HG02610 (cell line): ENCODE data around the gene ESYT1.

Experiments used
- ATAC-seq: cut with Tn5 transposase; IDR thresholded peaks from one replicate; pipeline ENCODE4 v1.9.1; 2021; ENCODE audit warnings: mild to moderate bottlenecking, moderate library complexity; ENCODE audit not compliant: unreplicated experiment

The ESYT1 gene

GRCh38 chr12:56127888-56128669 is at the start of gene ESYT1:
ESYT1 (plus strand) TSS chr12:56128267; CDS start chr12:56128320, 53 bp downstream.
- ATAC-seq, result peak; percentile 88

DNA sequence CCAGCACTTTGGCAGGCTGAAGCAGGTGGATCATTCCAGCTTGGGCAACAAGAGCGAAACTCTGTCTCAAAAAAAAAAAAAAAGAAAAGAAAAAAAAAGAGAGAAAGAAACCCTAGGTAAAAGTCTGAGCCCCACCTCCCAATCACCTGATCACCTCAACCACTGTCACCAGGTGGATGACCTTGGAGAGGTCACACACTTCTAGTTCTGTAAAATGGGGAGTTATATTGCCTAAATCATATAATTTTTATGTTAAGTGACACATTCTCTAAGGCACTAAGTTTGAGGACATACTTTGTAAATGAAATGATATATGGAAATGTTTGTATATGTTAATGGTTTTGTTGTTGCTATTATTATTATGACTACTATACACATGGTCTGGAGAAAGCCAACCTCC is 49.6 kb upstream of the ESYT1 start:
- no peak for ATAC-seq

GRCh38 chr12:56078931-56079722 is 48.9 kb upstream of the ESYT1 start:
- ATAC-seq, result peak; percentile 45

GRCh38 chr12:56079723-56080555 is 48.1 kb upstream of the ESYT1 start, which contains the start of gene ERBB3:
ERBB3 (plus strand) TSS chr12:56080165; CDS start chr12:56080301, 136 bp downstream.
- peak; percentile 31 for ATAC-seq

DNA sequence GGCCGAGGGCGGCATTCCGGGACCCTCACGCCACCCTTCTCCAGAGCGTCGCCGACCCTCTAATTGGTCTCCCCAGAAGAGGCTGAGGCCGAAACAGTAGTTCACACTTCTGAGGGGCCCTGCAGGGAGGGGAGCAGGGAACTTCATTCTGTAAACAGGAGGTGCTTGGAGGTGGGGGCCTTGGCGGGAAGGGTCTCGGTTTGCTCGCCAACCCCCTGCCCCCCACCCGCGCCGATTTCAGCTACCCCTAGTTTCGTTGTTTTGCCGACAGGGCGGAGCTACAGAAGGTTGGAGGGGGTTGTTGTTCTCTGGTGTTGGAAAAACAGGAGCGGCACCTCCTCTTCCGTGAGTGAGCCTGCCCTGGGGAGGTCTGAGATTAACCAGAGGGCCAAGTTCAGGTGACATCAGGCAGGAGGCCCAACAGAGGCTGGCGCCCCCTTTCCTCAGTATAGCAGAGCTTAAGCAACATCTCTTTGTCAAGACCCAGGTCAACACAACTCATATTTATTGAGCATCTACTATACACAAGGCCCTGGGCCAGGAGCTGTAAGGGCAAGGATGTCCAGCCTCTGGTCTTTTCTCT is 47.4 kb upstream of the ESYT1 start:
- no peak for ATAC-seq

DNA sequence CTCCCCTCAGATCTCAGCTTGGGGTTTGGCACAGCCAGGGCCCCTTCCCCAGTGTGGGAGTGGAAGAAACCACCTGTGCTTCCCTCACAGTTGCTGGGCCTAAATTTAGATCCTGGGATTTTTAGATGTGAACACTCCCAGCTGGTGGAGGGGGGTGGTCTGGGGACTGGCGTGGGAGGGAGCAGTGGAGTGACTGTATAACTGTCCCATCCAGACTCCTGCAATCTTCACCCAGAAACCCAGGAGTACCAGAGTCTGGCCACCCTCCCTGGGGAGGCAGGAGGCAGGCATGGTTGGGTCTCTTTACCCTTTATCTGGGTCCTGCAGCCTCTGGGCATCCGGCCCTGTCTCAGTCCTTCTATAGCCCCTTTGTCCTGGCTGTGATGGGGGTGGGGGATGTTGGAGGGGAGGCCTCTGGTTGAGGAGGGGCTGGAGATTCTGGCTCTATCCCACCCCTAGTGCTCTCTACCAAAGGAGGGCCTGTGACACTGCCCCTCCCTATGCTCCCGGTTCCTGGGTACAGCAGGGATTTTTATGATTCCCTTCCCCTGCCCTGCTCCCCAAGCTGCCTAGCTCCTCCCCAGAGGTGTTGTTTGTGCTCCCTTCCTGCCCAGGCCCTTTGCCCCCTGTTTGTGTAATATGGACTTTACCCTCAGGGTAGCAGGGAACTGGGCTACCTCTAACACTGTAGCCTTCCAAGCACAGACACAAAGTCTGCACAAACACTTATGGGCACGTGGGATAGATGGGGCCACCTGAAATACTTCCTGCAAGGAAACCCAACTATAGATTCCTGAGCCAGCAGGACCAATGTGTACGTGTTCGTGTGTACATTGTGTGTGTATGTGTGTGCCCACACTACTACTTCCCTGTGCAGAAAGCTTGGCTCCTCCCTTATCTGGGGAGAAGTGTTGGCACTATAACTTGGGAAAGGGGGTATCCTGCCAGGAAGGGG is 46.4 kb upstream of the ESYT1 start:
- no peak for ATAC-seq

- ATAC-seq, result no peak
Measured at GRCh38 chr12:56082382-56082781, 45.7 kb upstream of the ESYT1 start.

GRCh38 chr12:56082967-56083366 is 45.1 kb upstream of the ESYT1 start:
- ATAC-seq, result no peak

DNA sequence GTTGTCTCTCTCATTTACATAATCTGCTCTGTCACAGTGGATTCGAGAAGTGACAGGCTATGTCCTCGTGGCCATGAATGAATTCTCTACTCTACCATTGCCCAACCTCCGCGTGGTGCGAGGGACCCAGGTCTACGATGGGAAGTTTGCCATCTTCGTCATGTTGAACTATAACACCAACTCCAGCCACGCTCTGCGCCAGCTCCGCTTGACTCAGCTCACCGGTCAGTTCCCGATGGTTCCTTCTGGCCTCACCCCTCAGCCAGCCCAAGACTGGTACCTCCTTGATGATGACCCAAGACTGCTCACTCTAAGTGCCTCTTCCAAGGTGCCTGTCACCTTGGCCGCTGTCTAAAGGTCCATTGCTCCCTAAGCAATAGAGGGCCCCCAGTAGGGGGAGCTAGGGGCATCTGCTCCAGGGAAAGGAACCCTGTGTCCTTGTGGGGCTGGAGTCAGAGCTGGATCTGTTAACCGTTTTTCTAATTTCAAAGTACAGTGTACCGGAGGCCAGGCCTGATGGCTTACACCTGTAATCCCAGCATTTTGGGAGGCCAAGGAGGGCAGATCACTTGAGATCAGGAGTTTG is 43.0 kb upstream of the ESYT1 start:
- ATAC-seq, result no peak

- no peak for ATAC-seq
Measured at GRCh38 chr12:56086096-56086495, 42.0 kb upstream of the ESYT1 start.

GRCh38 chr12:56086608-56087007 is 41.5 kb upstream of the ESYT1 start:
- no peak for ATAC-seq

- no peak for ATAC-seq
Measured at GRCh38 chr12:56087220-56087619, 40.8 kb upstream of the ESYT1 start.

DNA sequence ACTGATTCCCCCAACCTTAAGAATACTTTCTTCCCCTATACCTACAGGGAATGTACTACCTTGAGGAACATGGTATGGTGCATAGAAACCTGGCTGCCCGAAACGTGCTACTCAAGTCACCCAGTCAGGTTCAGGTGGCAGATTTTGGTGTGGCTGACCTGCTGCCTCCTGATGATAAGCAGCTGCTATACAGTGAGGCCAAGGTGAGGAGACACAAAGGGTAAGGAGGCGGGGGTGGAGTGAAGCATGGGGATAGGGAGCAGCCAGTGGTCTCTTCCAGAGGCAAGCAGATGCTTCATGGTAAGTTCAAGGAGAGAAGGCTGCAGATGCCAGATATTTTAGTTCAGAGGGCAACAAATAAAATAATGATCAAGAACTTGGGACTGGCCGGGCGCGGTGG is 30.3 kb upstream of the ESYT1 start:
- no peak for ATAC-seq

- ATAC-seq, result no peak
Measured at GRCh38 chr12:56098592-56098991, 29.5 kb upstream of the ESYT1 start.

DNA sequence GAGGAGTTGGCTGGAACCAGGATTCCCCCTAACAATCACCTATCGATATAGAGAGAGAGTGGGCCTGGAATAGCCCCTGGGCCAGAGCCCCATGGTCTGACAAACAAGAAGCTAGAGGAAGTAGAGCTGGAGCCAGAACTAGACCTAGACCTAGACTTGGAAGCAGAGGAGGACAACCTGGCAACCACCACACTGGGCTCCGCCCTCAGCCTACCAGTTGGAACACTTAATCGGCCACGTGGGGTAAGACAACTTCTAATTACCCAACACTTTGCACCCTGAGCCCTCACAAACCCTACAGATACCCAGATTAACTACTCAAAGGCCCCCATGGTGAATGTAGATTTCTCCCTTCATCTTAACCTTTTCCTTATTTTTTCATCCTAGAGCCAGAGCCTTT is 28.3 kb upstream of the ESYT1 start:
- no peak for ATAC-seq

GRCh38 chr12:56101045-56101444 is 27.0 kb upstream of the ESYT1 start:
- ATAC-seq, result no peak

DNA sequence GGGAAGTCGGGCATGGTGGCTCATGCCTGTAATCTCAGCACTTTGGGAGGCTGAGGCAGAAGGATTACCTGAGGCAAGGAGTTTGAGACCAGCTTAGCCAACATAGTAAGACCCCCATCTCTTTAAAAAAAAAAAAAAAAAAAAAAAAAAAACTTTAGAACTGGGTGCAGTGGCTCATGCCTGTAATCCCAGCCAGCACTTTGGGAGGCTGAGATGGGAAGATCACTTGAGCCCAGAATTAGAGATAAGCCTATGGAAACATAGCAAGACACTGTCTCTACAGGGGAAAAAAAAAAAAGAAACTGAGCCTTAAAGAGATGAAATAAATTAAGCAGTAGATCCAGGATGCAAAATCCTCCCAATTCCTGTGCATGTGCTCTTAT is 25.4 kb upstream of the ESYT1 start:
- no peak for ATAC-seq

DNA sequence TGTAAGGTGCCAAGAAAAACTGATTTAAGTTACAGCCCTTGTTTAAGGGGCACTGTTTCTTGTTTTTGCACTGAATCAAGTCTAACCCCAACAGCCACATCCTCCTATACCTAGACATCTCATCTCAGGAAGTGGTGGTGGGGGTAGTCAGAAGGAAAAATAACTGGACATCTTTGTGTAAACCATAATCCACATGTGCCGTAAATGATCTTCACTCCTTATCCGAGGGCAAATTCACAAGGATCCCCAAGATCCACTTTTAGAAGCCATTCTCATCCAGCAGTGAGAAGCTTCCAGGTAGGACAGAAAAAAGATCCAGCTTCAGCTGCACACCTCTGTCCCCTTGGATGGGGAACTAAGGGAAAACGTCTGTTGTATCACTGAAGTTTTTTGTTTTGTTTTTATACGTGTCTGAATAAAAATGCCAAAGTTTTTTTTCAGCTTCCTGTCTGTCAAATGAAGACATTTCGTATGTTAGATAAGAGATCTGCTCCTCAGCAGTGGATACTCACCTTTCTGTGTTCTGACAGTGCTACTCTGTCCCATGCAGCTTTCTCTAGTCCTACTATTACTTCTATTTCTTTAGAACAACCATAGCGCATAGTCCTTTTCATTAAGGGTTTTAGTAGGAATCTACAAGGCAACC is 24.9 kb upstream of the ESYT1 start:
- no peak for ATAC-seq

- ATAC-seq, result no peak
Measured at GRCh38 chr12:56103823-56104108, 24.3 kb upstream of the ESYT1 start.
